A204.1 (cell line): ENCODE data around the gene RUNX3.
"Not testable (repeated sequence)": the region's sequence is repeated elsewhere in the genome, so short reads cannot be mapped to it uniquely, and the experiment has no call there.

Experiments used
- FAIRE-seq: peaks from 2 replicates; lab custom pipeline; 2012; peaks lifted over from hg19 to GRCh38; lab: Jason Lieb, UNC

Gene RUNX3

DNA sequence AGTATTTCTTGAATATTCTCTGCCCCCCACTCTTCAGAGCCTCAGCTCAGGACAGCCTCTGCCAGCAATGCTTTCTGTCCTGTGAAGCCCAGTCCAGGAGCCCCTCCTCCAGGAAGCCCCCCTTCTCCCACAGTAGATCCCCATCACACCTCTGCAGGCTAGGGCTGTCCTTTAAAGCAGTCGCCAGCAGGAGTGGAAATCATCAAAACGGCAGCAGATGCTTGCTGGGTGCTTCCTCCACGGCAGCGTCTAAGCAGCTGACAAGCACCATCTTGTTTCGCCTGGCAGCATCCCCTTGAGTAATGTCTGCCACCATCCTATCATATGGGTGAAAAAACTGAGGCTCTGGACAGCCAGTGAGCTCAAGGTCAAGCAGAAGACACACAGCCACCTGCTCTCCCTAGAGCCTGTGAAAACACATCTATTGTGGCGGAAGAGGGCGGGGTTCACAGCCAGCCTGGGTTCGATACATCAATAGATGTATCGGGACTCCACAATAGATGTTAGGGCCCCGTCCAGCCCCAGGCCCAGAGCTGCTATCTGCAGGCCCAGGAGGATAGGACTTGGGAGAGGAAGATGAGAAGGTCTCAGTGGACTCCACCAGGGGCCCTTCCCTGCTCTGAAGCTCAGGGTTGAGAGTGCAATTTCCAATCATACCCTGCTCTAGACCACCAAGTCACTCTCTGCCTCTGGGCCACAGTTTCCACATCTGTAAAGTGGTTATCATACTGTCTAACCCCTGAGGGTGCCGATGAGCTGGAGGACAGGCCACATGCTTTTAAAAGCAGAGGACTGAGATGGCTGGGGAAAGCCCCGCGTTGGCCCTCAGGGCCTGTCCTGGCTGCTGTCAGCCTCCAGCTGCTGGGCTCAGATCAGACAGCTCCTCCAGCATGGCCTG is 17.5 kb downstream of the RUNX3 start:
- FAIRE-seq = no peak

DNA sequence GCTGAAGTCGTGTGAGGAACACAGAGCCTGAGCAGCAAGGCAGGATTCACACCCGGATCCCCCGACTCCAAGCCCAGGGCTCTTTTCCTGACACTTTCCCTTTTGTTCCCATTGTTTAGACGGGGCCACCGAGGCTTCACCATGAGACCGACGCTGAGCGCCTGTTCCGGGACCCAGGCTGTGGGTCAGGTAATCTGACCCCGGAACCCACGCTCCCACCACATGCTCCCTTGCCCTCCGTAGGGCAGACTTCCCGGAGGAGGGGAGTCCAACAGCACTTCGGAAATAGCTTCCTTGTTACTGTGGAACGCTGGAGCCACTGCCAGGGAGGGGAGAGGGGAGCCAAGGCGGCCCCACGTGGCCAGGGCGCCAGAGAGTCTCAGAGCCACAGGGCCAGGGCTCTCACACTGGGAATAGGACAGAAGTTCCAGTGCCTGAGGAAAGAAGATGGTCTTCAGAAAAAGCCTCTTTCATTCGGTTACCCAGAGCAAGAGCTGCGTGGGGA is 18.4 kb downstream of the RUNX3 start:
- FAIRE-seq = no peak

DNA sequence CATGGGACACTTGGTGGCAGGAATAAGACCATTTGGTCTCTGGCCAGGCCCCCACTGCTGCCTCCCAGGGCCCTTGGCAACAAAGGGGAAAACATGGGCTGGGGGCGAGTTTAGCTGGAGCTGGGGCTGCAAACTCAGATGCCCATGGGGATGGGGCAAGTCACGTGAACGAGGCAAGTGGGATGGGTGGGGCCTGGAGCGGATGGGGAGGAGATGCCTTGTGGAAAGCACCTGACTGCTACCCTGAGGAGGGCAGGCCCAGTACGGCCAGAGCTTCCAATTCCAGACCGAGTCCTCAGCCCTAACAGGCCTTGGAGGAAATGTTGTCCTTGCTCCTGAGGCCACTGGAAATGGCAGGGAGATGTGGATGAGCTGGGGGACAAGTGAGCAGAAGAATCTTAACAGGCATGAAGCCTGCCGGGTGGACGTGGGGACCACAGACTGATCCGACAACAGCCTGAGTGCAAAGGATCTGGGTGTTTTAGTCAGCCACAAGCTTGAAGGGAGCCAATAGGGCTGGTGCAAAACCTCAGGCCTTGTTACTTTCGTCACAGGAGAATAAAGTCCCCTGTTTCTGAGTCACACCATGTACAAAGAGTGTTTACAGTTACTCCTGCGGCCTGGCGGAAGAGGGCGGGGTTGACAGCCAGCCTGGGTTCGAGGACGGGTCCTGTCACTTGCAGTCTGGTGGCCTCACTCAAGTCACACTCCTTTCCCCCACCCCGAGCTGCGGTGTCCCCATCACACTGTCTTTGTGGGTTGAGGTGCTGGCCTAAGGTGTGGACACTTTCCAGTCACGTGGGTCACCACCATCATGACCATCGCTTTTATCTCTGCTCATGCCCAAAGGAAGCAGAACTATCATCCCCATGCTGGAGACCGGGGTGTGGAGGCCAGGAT is 19.1 kb downstream of the RUNX3 start:
- FAIRE-seq = no peak

DNA sequence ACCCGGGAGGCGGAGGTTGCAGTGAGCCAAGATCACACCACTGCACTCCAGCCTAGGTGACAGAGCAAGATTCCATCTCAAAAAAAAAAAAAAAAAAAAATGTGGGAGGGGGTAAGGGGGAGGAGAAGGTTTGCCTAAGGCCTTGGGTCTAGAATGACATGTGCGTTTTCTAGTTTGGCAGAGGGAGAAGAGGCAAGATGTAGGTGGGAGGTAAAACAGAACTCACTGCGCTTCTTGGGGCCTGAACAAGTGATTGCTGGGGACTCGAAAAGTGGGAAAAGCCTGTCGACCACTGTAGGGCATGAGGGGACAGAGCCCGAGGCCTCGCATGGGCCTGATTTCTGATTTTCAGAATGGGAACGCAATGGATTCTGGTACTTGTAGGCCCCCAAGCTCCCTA is 19.9 kb downstream of the RUNX3 start:
- no peak for FAIRE-seq

DNA sequence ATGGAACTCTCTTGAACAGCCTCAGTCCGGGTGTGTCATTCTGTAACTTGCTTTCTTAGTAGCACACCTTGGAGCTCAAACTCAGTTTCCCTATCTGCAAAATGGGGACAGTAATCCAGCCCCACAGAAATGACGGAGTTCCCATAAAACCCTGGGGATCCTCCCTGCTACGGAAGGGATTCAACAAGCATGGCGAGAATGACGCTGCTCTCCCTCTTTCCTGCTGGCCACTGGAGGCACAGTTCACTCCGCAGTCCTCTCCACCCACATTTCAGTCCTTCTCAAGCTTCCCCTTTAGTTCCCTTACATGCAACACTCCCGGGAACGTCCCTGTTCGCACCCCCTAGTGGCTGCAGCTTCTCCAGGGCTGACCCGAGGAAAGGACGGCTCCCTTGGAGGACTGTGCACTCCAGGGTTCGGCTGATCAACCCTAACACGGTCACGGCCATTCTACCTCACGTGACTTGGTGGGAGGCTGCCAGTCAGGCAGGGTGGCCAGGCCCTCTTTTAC is 20.6 kb downstream of the RUNX3 start:
- no peak for FAIRE-seq

DNA sequence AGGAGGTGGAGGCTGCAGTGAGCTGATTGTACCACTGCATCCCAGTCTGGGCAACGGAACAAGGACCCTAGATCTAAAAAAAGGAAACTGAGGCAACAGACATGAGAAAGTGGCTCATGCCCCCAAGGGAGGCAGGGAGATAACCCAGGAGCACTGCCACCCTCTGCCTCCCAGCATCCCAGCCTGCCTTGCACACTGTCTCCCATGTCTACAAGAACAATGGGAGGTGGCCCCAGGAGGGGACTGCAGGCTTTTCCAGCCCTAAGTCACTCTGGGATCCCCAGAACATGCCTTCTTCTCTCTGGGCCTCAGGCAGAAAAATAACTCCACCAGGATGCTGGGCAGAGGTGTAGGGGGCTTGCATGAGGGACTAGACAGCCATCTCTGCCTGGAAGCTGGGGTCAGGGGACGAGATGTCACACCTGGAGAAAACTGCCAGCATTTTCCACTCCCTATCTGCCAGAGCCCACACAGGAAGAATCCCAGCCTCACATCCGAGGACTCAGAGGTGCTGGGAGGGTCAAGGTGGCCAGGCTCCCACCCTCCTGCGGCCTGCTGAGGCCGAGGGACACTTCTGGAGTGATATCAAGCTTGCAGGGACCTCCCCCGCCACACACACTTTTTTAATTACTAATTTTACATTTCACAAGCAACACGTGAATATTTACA is 21.4 kb downstream of the RUNX3 start:
- no peak for FAIRE-seq

DNA sequence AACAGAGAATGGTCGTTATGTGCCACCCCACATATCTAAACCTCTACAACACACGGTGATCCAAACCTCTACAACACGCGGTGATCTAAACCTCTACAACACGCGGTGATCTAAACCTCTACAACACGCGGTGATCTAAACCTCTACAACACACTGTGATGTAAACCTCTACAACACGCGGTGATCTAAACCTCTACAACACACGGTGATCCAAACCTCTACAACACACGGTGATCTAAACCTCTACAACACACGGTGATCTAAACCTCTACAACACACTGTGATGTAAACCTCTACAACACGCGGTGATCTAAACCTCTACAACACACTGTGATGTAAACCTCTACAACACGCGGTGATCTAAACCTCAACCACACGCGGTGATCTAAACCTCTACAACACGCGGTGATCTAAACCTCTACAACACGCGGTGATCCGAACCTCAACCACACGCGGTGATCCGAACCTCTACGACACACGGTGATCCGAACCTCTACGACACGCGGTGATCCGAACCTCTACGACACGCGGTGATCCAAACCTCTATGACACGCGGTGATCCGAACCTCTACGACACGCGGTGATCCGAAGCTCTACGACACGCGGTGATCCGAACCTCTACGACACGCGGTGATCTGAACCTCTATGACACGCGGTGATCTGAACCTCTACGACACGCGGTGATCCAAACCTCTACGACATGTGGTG is 22.3 kb downstream of the RUNX3 start:
- FAIRE-seq = not testable (repeated sequence)

DNA sequence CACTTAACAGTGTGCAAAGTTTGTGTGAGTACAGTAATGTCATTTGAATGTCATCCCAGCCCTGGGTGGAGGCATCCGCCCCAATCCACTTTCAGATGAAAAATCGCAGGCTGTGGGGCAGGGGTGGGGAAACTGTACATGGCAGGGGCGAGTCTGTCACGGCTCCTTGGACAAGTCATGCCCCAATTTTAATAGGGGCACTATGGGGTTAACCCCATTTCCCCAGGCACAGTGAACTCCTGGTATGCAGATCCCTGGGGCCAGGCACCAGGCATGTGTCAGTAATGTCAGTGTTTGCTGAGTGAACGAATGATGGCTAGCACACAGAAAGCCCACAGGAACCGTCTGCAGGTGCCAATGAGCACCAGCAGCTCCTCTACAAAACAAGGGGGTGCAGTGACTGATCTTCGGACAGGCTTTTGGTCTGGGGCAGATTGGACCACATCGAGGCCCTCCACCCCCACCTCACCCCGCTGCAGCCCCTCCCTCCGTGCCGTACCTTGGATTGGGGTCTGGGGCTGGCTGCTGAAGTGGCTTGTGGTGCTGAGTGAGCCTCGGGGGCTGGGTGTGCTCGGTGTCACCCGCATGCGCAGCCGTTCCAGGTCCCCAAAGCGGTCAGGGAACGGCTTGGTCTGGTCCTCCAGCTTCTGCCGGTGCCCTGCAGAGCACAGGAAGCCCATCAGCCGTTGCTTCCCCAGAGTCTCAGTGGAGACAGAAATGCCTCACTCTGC is 23.2 kb downstream of the RUNX3 start:
- FAIRE-seq = no peak

DNA sequence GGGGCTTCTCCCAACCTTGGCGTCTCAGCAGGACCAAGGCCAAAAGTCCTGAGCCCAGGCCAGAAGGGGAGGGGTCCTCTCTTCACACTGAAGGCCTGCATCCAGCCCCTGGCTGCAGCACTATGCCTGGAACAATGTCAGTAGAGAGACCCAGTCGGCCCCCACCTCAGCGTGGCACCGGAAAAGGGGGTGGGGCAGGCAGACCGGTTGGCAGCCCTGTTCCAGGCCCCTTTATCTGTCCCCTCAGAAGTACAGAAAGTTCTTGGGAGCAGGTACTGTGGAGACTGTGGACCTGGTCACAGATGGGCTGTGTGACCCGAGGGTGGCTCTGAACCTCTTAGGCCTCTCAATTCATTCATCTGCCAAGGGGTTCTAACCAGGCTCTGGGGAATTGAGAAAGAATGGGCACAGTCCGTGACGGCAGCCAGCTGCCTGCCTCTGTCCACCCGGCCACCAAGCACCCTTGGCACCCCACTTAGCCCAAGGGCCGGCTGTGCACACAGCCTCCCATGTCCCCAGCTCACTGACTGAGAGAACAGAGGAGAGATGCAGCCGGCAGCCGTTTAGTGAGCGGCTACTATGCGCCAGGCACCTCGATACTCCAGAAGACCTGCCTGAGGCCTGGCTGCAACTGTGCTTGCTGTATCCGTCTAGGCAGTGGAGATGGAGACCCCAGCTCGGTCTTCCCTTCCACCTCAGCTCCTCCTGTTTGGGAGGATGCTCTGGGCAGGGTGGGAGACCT is 23.9 kb downstream of the RUNX3 start:
- no peak for FAIRE-seq

DNA sequence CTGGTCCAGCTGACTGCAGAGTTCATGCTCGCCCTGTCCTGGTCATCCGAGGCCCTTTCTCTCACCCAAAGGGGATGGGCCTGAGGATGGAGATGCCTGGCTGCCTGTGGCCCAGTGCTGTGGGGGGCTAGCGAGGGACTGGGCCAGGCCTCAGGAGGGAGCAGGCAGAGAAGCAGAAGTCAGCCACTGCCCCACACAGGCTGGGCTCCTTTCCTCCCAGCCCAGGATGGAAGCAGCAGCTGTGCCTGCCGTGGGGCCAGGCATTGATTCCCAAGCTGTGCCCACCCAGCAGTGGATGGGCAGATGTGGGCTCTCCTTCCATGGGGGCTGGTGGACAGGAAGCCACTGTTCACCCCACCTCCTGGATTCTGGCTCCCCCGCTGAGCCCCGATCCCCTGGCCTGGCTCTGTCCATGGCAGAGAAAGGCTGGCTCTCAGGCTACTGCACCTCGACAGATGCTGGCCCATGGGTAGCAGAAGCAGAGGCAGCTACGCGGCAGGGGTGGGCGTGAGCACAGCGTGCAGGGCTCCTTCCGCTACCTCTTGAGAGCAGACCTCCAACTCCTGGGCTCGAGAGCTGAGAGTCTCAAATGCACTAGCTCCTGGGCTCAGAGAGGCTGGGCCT is 24.6 kb downstream of the RUNX3 start:
- FAIRE-seq = no peak

DNA sequence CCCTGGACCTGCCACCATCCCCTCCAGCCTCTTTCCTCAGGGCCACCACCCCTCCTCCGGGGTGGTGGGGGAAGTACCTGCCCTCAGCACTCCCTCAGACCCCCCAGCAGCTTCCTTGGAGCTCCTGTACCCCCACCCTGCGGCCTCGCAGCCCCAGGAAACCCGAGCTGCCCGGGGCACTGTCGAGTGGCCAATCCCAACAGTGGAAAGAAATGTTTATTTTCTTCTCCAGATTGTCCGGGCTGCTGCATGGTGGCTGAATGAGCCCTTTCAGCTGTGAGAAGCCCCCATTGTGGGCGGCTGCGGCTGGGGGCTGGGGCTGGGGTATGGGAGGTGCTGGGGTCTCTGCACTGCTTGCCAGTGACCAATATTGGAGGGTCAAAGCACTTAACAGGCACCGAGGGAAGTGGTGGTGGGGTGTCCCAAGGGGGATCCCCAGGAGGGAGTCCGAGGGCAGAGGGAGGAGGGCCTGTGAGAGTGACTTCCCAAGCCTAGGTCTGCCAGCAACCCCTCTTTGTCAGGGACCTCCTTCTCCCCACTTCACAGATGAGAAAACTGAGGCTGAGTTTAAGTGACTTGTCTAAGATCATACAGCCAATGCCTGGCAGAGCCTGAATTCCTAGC is 25.2 kb downstream of the RUNX3 start:
- FAIRE-seq = no peak

DNA sequence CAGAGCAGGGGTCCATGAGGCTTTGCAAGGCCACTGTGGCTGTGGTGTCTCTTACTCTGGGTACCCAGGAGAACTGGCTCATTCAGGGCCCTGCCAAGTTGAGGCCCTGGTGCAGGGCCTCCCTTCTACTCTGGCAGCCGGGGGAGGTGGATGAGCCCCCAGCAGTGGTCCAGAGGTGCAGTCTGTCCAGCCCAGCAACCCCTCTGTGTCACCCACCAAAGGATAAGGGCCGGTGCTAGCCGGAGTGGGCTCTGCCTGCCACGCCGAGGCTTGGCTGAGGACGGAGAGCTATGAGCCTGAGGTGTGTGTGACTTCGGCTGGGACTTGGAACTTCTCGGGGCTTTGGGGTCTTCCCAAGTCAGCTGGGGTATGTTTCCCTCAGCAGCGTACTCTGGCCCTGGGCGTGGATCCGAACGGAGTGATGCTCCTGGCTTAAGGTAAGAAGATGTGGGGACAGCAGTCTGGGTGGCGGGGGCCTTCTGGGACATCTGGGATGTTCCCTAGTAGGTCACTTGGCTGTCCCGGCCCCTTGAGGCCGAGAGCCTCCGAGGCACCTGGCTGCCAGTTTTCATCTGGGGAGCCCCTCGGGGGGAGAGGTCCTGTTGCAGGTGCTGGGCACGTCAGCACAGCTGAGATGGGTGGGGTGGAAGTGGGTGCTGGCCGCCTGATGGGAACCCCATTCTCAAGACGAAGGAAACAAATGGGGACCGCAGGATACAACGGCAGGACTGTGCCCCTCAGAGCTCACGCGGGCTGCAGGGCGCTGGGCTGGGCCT is 25.9 kb downstream of the RUNX3 start:
- FAIRE-seq = no peak

DNA sequence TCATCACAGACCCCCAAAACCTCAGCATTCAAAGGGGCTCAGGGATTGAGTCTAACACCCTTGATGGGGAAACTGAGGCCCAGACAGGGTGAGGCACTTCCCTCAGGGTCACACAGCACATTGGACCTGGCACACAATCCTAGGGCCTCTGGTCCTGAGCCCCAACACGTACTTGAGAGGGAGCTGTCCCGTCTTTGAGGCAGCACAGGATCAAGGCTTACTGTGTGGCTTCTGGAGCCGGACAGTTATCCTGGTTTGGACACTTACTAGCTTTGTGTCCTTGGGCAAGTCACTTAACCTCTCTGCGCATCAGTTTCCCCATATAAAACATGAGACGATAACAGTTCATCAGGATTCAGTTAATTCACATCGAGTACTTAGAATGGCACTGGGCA is 26.5 kb downstream of the RUNX3 start:
- FAIRE-seq = no peak

DNA sequence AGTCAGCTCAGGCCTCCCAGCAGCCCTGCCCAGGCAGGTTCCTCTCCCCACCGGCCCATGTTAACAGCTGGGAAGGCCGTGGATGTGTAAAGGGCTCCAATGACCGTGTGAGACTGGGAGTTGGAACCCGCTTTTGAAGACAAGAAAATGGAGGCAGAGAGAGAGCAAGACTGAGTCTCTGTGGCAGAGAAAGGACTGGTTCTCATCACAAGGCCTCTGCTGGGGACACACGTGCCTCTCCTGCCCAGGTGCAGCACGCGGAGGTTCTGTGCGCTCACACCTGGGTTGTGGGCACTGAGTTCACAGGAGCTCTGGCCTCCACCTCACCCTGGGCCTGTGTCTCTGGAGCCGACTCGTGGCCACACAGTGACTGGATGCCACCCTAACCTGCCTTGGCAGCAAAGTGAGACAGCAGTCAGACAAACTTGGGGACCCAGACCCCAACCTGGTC is 27.0 kb downstream of the RUNX3 start:
- no peak for FAIRE-seq

DNA sequence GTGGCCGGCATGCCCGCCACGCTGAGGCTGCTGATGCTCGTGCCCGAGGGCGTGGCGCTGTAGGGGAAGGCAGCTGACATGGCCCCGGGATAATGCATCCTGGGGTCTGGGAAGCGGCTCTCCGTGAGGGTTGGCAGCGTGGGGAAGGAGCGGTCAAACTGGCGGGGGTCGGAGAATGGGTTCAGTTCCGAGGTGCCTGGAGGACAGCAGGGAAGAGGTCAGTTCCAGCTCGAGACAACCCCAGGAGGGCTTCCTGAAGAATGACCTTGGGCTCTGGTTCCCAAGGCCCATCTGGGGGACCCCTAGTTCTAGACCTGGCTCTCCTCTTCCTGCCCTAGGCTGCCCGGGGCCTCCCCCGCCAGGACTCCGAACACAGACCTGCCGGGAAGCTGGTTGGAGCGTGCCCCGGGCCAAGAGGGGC is 27.6 kb downstream of the RUNX3 start:
- FAIRE-seq = no peak

DNA sequence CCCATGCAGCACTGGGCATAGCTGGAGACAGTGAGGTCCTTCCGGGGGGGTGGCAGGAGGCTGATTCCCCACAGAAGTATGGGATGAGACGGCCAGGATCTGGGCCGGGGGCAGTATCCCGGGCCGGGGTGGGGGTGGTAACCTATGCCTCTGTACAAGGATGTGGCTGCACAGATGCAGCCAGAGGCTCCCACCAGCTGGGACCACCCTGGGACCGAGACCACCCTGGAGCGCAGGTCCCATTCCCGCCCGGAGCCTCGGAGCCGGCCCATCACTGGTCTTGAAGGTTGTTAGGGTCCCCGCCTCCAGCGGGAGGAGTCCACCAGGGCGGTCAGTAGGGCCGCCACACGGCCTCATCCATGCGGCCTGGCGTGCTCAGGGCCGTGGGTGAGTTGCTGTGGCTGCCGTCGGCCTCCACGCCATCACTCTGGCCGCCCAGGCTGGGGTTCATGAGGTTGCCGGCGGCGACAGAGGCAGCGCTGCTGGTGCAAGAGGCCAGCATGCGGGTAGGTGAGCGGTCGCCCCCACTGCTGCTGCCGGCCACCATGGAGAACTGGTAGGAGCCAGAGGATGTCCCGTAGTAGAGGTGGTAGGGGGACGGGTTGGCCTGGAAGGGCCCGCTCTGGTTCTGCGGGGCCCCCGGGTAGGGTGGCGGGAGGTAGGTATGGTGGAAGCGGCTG is 28.1 kb downstream of the RUNX3 start:
- FAIRE-seq = no peak

DNA sequence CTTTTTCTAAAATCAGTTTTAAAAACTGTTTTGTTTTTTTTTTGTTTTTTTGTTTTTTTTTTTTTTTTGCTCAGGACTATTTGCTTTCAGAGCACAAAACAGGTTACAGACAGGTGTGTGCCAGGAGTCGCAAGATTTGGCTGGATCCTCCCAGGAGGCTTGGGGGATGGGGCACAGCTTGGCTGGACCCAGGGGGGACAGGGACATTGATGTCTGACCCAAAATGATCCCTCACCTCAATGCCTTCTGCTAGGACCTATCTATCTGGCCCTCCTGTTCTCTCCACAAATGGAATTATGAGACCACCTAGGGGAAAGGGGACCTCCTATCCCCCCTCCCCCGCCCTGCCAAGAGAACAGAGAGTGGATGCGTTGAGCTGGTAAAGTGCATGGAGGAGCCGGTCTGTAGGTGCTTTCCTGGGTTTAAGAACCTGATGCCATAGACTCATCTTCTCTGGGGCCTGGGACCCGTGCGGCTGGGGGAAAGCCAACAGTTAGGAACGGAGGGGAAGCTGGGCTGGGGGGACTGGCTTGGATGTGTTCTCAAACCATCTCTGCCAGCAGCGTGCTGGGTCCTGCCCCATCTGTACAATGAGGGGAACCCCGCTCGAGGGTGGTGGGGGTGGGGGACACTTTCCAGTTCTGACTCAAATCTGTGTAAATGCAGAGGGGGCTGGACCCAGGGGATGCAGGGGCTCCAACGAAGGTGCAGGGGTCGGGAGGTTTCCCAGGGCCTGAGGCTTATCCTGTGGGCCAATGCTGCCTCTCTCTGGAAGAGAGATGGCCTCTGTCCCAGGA is 28.9 kb downstream of the RUNX3 start:
- no peak for FAIRE-seq
